Liver (tissue), 3 donors: ENCODE data around the gene TTC7B.

ENCODE experiments used
- CTCF ChIP-seq: fragments of 150-350 bp; IDR thresholded peaks from 2 replicates; pipeline ENCODE4 v1.5.1; 2017; ENCODE audit warnings: improper control_type of control experiment, low read depth, low read length; ENCODE audit not compliant: missing input control
- FOXA1 ChIP-seq: IDR thresholded peaks from 2 replicates; pipeline ENCODE4 v1.6.1; 2016; ENCODE audit warnings: antibody characterized with exemption
- GABPA ChIP-seq, 2 donors: IDR thresholded peaks in 1 of 2; conservative IDR thresholded peaks in 1 of 2; 2 replicates each; pipeline ENCODE4 v1.6.1; 2016; ENCODE audit warnings: antibody characterized with exemption in 2 of 2, mild to moderate bottlenecking in 1 of 2, moderate library complexity in 1 of 2
- TAF1 ChIP-seq: conservative IDR thresholded peaks from 2 replicates; pipeline ENCODE4 v1.6.1; 2016; ENCODE audit warnings: antibody characterized with exemption, mild to moderate bottlenecking
- YY1 ChIP-seq: IDR thresholded peaks from 2 replicates; pipeline ENCODE4 v1.6.1; 2016; ENCODE audit warnings: antibody characterized with exemption, mild to moderate bottlenecking
- TF ChIP-seq, protein P1 (sequence below): IDR thresholded peaks from 2 replicates; pipeline ENCODE4 v1.6.1; 2016; ENCODE audit warnings: antibody characterized with exemption, mild to moderate bottlenecking
- donor health status: healthy.
- donor health status: healthy.

- TF ChIP-seq CTCF (no peak), FOXA1 (no peak), GABPA (IDR thresholded peaks at IDR 0.05 in 1 of 2, conservative IDR thresholded peaks at IDR 0.05 in 1 of 2) (no peak), TAF1 (no peak), YY1 (no peak)
- TF ChIP-seq, protein P1, sequence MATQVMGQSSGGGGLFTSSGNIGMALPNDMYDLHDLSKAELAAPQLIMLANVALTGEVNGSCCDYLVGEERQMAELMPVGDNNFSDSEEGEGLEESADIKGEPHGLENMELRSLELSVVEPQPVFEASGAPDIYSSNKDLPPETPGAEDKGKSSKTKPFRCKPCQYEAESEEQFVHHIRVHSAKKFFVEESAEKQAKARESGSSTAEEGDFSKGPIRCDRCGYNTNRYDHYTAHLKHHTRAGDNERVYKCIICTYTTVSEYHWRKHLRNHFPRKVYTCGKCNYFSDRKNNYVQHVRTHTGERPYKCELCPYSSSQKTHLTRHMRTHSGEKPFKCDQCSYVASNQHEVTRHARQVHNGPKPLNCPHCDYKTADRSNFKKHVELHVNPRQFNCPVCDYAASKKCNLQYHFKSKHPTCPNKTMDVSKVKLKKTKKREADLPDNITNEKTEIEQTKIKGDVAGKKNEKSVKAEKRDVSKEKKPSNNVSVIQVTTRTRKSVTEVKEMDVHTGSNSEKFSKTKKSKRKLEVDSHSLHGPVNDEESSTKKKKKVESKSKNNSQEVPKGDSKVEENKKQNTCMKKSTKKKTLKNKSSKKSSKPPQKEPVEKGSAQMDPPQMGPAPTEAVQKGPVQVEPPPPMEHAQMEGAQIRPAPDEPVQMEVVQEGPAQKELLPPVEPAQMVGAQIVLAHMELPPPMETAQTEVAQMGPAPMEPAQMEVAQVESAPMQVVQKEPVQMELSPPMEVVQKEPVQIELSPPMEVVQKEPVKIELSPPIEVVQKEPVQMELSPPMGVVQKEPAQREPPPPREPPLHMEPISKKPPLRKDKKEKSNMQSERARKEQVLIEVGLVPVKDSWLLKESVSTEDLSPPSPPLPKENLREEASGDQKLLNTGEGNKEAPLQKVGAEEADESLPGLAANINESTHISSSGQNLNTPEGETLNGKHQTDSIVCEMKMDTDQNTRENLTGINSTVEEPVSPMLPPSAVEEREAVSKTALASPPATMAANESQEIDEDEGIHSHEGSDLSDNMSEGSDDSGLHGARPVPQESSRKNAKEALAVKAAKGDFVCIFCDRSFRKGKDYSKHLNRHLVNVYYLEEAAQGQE = no peak
These were observed 160.4 kb downstream of the TTC7B start for GRCh38 chr14:90655829-90656228.
